Retina (tissue), 1 donor: ENCODE measurements around the gene SLC7A6.

Experiments used
- DNase-seq: peaks from one replicate; pipeline ENCODE4 v3.0.0-alpha.2; 2016

SLC7A6 gene

GRCh38 chr16:68264128-68265077 lies at the start of gene SLC7A6:
SLC7A6 (plus strand) TSS chr16:68264526; CDS start chr16:68274727, 10,201 bp downstream.
- peak; percentile 90 for DNase-seq

GRCh38 chr16:68214726-68215125 lies 49.6 kb upstream of the SLC7A6 start:
- no peak for DNase-seq

- DNase-seq = no peak
Observed at GRCh38 chr16:68215302-68215701, 49.0 kb upstream of the SLC7A6 start.

GRCh38 chr16:68216240-68216639 lies 48.1 kb upstream of the SLC7A6 start:
- DNase-seq = no peak

- DNase-seq = no peak
Observed at GRCh38 chr16:68217506-68217905, 46.8 kb upstream of the SLC7A6 start.

GRCh38 chr16:68219725-68220351 lies 44.5 kb upstream of the SLC7A6 start:
- DNase-seq = no peak

- no peak for DNase-seq
Observed at GRCh38 chr16:68223072-68223471, 41.3 kb upstream of the SLC7A6 start.

- peak; percentile 51 for DNase-seq
Observed at GRCh38 chr16:68226116-68226515, 38.2 kb upstream of the SLC7A6 start.

- no peak for DNase-seq
Observed at GRCh38 chr16:68227183-68227793, 37.0 kb upstream of the SLC7A6 start.

GRCh38 chr16:68227850-68228553 lies 36.3 kb upstream of the SLC7A6 start:
- no peak for DNase-seq

GRCh38 chr16:68228652-68229051 lies 35.7 kb upstream of the SLC7A6 start:
- DNase-seq = no peak

GRCh38 chr16:68229431-68230175 lies 34.7 kb upstream of the SLC7A6 start:
- peak; percentile 75 for DNase-seq

- DNase-seq = no peak
Observed at GRCh38 chr16:68230176-68230571, 34.2 kb upstream of the SLC7A6 start.

GRCh38 chr16:68230956-68231355 lies 33.4 kb upstream of the SLC7A6 start:
- no peak for DNase-seq

- DNase-seq = no peak
Observed at GRCh38 chr16:68231384-68232136, 32.8 kb upstream of the SLC7A6 start.

- no peak for DNase-seq
Observed at GRCh38 chr16:68232335-68232734, 32.0 kb upstream of the SLC7A6 start.

GRCh38 chr16:68233085-68233834 lies 31.1 kb upstream of the SLC7A6 start:
- DNase-seq = no peak

- DNase-seq = no peak
Observed at GRCh38 chr16:68233835-68234187, 30.5 kb upstream of the SLC7A6 start.

- DNase-seq = no peak
Observed at GRCh38 chr16:68234188-68235107, 29.9 kb upstream of the SLC7A6 start.
